HG03571 (cell line): ENCODE results near the gene CBR3.
A peak's percentile ranks its signal among the peaks of the same experiment; 100 is the strongest.

Experiments used
- ATAC-seq: cut with Tn5 transposase; IDR thresholded peaks from one replicate; pipeline ENCODE4 v1.9.1; 2021; ENCODE audit not compliant: unreplicated experiment

The CBR3 gene

GRCh38 chr21:36155603-36156338, 20.9 kb downstream of the CBR3 start:
- ATAC-seq, result peak; percentile 1

GRCh38 chr21:36156339-36156814, 21.5 kb downstream of the CBR3 start:
- ATAC-seq, result peak; percentile 87

GRCh38 chr21:36156815-36157670, 22.2 kb downstream of the CBR3 start, which contains the start of gene DOP1B:
Gene DOP1B (plus strand): TSS chr21:36156824. CDS start chr21:36164734, 7,910 bp downstream.
- ATAC-seq, result peak; percentile 19

- no peak for ATAC-seq
These were observed 24.6 kb downstream of the CBR3 start for GRCh38 chr21:36159356-36159921.

- no peak for ATAC-seq
These were observed 25.9 kb downstream of the CBR3 start for GRCh38 chr21:36160850-36161178.

GRCh38 chr21:36162631-36163030, 27.8 kb downstream of the CBR3 start:
- ATAC-seq, result no peak

GRCh38 chr21:36163750-36164741, 29.2 kb downstream of the CBR3 start:
- no peak for ATAC-seq

GRCh38 chr21:36165356-36165755, 30.5 kb downstream of the CBR3 start:
- no peak for ATAC-seq

- ATAC-seq, result no peak
These were observed 31.8 kb downstream of the CBR3 start for GRCh38 chr21:36166705-36167104.

GRCh38 chr21:36167541-36167940, 32.7 kb downstream of the CBR3 start:
- ATAC-seq, result no peak

GRCh38 chr21:36169470-36170128, 34.7 kb downstream of the CBR3 start:
- ATAC-seq, result no peak

GRCh38 chr21:36170823-36171222, 35.9 kb downstream of the CBR3 start:
- ATAC-seq, result no peak

- ATAC-seq, result no peak
These were observed 36.5 kb downstream of the CBR3 start for GRCh38 chr21:36171336-36171735.

- ATAC-seq, result no peak
These were observed 37.0 kb downstream of the CBR3 start for GRCh38 chr21:36171741-36172331.

GRCh38 chr21:36174780-36175179, 39.9 kb downstream of the CBR3 start:
- no peak for ATAC-seq

- no peak for ATAC-seq
These were observed 41.1 kb downstream of the CBR3 start for GRCh38 chr21:36175771-36176565.

- no peak for ATAC-seq
These were observed 43.5 kb downstream of the CBR3 start for GRCh38 chr21:36178349-36178748.

- no peak for ATAC-seq
These were observed 44.3 kb downstream of the CBR3 start for GRCh38 chr21:36179145-36179544.

GRCh38 chr21:36180963-36181362, 46.1 kb downstream of the CBR3 start:
- ATAC-seq, result no peak
